Activated CD4-positive, alpha-beta T cell treated with anti-CD3 and anti-CD28 coated beads, Interleukin-2, Interleukin-6, amounts not matched to agents 100 ng/mL and 50 ng/mL, durations not matched to agents 16 hours and 8 hours (primary cell): Measurements from ENCODE around the gene GPR78.

Source experiments
- DNase-seq: peaks from one replicate; pipeline ENCODE4 v3.0.0-alpha.2; 2020

GPR78 gene

DNA sequence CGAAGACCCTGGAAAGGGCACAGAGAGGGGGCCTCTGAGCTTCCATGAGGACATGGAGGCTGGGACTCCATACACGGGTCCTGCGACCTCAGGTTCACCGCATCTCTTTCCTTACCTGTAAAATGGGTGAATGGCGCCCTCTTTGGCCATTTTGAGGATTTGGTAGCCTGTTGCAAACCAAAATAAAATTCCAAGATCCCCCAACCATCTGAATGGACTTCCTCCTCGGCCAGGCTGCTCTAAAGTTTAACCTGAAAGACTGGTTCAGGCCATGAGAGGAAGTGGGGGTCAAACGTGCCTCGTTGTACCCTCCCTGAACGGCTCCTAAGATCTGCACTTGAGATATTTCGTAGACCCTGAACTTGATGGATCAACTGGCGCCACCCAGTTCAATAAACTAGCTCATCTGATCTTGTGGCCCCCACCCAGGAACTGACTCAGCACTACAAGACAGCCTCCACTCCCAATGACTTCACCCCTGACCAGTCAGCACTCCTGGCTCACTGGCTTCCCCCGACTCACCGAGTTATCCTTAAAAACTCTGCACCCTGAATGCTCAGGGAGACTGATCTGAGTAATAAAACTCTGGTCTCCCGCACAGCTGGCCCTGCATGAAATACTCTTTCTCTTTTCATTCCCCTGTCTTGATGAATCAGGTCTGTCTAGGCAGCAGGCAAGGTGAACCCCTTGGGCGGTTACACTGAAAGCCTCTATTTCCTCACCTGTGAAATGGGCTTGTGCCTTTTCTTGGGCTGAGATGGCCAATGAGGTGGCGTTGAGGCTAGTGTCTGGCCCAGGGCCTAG, 32.9 kb upstream of the GPR78 start:
- DNase-seq, result peak; percentile 23

GRCh38 chr4:8547912-8548730, 32.1 kb upstream of the GPR78 start:
- DNase-seq, result no peak

GRCh38 chr4:8548731-8549351, 31.4 kb upstream of the GPR78 start:
- DNase-seq, result no peak

- no peak for DNase-seq
Measured at GRCh38 chr4:8549352-8549931, 30.8 kb upstream of the GPR78 start.

DNA sequence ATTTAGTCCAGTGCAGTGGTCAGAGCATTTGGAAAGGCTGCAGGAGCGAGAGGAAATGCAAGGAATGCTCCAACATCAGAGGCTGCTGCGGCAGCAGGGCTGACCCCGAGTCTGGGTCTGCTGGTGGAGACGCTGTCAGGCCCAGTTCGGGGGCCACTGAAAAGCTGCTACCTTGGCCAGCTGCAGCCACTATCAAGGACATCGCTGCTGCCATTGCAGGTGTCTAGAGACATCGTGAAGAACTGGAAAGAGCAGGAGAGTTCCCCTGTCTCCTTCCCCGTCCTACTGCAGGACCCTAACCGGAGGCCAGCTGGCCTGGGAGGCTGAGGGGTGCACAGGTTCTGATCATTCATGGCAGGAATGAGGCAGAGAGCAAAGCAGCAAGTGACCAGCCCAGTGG, 29.5 kb upstream of the GPR78 start:
- DNase-seq, result no peak

- no peak for DNase-seq
Measured at GRCh38 chr4:8552024-8552423, 28.2 kb upstream of the GPR78 start.

GRCh38 chr4:8552581-8553205, 27.5 kb upstream of the GPR78 start:
- DNase-seq, result no peak

DNA sequence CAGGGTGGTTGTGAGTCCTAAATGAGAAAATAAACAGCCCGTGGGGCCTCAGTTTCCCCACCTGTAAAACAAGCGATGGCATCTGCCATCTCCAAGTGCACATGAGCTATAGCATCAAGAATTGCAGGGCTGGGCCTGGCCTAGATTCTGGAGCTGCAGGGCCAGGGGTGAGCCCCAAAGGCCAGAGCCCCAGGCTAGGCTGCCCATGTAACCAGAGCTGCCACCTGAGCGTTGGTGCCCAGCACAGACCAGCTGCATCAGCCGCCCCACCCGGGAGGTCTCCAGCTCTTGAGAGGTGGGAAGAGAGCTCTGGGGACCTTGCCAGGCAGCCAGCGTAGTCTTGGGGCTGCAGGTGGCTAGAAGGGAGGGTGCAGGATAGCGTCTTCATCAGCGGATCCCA, 27.0 kb upstream of the GPR78 start:
- no peak for DNase-seq

DNA sequence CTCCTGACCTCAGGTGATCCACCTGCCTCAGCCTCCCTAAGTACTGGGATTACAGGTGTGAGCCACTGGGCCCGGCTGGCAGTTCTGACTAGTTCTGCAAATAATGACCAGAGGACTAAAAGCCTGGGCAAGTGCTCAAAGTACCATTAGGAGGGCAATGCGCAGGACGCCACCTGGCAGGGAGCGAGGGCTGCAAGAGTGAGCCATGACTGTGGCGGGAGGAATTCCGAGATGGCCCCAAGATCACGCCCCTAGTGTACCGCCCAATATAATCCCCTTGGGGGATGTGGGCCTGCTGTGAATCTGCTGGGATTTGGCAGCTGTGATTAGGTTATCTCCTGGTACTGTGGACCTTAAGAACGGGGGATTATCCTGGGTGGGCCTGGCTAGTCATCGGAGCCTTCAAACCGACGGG, 26.2 kb upstream of the GPR78 start:
- DNase-seq, result no peak

DNA sequence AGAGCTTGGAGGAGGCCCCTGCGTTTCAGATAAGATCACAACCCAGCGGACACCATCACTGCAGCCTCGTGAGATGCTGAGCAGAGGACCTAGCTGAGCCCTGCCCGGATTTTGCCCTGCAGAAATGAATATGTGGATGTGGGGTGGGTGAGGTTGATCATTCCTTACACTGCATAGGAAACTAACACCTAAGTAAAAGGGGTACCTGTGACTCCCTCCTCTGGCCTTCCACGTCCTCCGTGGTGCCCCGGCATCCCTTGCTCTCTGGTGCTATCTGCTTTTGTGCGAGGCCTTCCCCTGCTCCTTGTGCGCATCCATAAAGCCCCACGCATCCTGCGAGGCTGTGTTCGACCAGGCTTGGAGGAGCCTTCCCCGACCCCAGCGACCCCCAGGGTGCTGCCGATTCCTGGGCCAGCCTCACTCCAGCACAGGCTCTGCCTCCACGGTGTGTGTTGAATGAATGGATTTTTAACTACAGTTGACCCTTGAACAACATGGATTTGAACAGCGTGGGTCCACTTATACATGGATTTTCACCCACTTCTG, 25.6 kb upstream of the GPR78 start:
- no peak for DNase-seq

DNA sequence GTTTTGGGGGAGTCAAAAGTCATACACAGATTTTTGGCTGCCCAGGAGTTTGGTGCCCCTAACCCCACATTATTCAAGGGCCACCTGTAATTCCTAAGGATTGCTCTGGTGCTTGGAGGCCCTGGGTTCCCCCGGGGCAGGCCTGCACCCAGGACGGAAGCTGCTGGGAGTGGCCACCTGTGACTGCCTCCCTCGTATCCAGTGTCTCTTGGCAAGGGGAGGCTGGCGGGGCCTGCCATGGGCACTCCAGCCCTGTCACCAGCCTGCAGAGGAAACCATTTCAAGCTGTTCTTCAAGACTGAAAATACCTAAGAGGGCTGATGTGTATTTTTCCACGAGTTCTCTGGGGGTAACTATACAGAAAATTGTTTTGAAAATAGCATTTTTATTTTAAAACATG, 24.5 kb upstream of the GPR78 start:
- DNase-seq, result no peak

DNA sequence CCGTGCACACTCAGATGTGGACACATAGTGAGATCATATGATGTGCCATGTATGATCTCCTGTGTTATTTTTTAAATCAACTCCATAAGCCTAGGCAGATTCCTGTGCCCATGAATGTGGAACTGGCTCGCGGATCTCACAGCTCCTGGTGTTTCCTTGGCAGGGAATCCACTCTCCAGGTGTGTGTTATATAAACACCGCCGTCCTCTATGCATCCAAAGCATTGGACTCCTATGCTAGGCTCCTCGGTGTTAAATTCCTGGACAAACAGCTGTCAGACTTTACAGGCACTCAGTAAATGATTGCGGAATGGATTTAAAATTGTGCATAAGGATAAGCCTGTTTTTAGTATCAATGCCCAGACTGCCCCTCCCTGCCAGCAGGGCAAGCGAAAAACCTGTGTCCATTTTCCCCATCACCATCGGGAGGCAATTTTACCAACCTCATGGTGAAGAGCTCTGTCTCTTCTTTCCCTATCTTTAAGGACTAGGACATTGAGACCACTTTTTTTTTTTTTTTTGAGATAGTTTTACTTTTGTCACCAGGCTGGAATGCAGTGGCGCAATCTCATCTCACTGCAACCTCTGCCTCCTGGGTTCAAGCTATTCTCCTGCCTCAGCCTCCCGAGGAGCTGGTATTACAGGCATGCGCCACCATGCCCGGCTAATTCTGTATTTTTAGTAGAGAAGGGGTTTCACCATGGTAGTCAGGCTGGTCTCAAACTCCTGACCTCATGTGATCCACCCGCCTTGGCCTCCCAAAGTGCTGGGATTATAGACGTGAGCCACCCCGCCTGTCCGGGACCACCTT, 23.6 kb upstream of the GPR78 start:
- DNase-seq, result no peak

GRCh38 chr4:8557151-8558076, 22.8 kb upstream of the GPR78 start:
- DNase-seq, result no peak

DNA sequence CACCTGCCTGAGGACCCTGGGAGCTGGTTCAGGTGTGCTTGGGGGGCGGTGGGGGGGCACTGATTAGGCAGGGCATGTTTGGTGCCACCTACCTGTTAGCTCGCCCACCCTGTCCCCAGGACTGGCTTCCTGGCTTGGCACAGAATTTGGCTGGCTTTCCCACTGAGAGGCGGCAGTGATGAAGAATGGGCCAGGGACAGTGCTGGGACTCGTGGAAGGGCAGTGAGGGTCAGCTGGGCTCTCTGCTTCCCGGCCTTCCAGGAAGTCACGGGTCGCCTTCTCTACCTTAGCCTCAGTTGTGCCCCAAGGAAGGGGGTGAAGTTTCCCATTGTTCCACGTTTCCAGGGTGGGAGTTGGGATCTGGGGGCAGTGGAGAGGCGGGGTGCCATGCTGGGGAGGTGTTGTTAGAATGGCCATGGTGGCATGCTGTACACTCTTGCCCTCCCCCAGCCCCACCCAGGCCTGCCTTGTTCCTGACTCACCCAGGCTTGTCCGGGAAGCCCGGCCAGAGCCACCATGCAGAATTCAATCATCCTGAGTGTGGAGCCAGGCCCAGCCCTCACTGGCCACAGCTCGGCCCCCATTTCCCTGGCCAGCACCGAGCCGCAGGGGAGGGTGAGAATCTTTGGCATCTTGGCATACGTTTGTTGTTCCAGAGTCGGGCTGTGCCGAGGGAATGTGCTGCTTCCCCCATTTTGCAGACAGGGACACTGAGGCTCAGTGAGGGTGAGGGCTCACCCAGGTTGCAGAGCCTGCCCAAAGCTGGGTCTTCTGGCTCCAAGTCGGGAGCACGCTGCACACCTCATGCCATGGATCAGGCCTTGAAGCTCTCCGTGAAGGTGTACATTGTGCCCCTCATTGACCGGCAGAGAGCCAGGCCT, 21.9 kb upstream of the GPR78 start:
- no peak for DNase-seq

- DNase-seq, result no peak
Measured at GRCh38 chr4:8559011-8559410, 21.2 kb upstream of the GPR78 start.

DNA sequence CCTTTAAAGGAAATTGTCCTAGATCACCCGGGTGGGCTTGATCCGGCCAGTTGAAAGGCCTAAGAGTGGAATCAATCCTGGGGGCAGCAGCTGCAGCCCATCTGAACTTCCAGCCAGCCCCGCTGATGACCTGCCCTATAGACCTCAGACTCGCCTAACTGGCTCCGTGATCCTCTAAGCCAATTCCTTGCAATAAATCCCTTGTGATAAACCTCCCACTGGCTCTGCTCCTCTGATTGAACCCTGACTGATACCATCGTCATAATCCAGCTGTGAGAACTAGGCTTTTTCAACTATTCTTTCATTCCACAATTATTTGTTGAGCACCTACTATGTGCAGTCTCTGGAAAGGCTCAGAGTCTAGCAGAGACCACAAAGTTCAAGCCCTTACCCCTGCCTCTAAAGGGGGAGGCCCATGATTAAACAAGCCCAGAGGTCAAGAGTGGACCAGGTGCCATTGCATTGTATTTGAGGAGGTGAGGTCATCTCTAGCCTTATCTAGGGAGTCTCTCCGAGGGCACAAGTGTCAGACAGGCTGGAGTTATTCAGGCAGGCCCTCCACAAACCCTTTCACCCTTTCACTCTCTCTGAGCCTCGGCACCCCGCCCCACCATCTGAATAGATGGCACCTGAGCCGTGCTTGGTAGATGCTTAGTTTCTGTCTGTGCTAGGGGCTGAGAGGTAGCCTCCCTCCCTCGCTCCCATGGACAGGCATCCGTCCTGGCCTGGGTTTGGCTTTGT, 20.5 kb upstream of the GPR78 start:
- DNase-seq, result no peak

DNA sequence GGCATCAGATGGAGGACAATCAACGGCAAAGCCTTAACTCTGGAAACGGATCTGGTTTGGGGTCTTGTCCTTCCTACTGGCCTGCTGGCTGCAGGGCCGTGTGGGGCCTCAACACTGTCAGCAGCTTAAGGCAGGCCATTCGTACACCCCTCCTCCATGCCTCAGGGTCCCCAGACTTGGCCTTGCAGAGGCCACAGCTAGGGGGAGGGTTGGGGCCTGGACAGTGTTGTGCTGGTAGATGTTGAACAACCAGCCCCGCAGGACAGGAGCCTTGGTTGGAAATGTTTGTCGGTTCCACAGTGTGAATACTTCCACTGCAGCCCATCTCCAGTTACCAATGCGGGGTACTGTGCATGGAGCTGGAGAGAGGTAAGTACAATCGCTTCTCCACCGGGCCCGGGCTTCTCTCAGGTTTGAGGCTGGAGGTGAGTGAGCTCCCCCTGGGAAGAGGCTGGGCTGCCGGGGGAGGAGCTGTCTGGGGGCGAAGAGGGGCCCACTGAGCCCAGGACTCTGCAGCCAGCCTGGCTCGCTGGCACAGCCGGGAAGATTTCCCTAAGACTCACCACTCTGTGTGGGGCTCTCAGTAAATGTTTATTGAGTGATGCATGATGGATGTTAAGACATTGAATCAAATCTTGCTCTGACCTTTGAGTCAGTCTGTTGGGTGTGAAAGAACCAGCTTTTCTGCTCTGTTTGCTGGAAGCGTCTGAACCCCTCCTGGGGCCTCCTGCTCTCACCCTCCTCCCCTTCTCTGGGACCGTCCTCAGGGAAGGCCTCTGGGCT, 19.7 kb upstream of the GPR78 start:
- DNase-seq, result no peak

DNA sequence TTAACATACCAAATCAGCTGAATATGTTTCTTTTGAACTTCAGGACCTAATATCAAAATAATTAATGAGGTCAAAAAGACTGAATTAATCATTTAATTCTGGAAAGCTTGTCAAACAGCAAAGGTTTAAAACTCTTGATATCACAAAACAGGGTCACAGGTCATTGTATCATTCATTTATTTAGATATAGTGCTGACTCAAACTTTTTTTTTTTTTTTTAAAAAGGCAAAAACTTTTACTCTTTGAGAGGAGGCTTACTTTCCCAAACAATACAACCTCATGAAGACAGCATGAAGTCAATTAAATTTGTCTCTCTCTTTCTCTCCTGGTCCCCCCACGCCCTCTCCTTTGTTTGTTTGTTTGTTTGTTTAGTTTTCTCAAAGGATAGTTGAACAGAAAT, 15.6 kb upstream of the GPR78 start:
- no peak for DNase-seq
